ENCODE measurements around the gene ZNF581.

The ZNF581 gene

GRCh38 chr19:55640577-55641425 lies 2.6 kb upstream of the ZNF581 start, which contains the start of gene ZNF580:
Gene ZNF580, plus strand, starts transcription at chr19:55641002. Its CDS starts 1,507 bp downstream, at chr19:55642509.
- peak within 1 kb of the TSS; percentile 92 to 95 for H3K27ac ChIP-seq

GRCh38 chr19:55641426-55642152 lies 1.9 kb upstream of the ZNF581 start:
- no peak for TF ChIP-seq CTCF (IDR thresholded peaks at IDR 0.05)
- intact Hi-C loops (cut with DNase I; ENCODE audit: low total_unique reads): no loop called here
- Histone ChIP-seq H3K27me3 (no peaks in the 10 kb centered on the region), H3K4me1 (peaks cover 2 to 80% (median 59%) of the 10 kb centered on the region in 4 donors), H3K36me3 (peaks cover 0 to 21% (median 10%) of the 10 kb centered on the region in 3 donors), H3K27ac (peak overlapping the region; percentile 92 to 95), H3K9me3 (no peaks in the 10 kb centered on the region), H3K4me3 (peak overlapping the region; percentile 86 to 92)
- peak in 1 of 2 donors; percentile 29 for DNase-seq

More at GRCh38 chr19:55640577-55641425, 2.6 kb upstream of the ZNF581 start, which contains the start of gene ZNF580:
- peak in 1 of 2 donors; percentile 81 for DNase-seq
- Histone ChIP-seq H3K27me3 (no peaks in the 10 kb centered on the region), H3K9me3 (no peaks in the 10 kb centered on the region), H3K36me3 (peaks cover 0 to 19% (median 10%) of the 10 kb centered on the region in 3 donors), H3K4me3 (peak within 1 kb of the TSS; percentile 86 to 92), H3K4me1 (peaks cover 5 to 88% (median 66%) of the 10 kb centered on the region in 4 donors)
- intact Hi-C loops (cut with DNase I; ENCODE audit: low total_unique reads): no loop called here
- TF ChIP-seq CTCF (IDR thresholded peaks at IDR 0.05): no peak

- no peak for DNase-seq
- Histone ChIP-seq H3K27ac (peak overlapping the region; percentile 92 to 95), H3K4me3 (peak overlapping the region; percentile 86 to 92), H3K36me3 (peaks cover 0 to 21% (median 10%) of the 10 kb centered on the region in 3 donors), H3K4me1 (peaks cover 0 to 77% (median 56%) of the 10 kb centered on the region in 4 donors), H3K27me3 (no peaks in the 10 kb centered on the region), H3K9me3 (no peaks in the 10 kb centered on the region)
- no peak for TF ChIP-seq CTCF (IDR thresholded peaks at IDR 0.05)
- intact Hi-C loops (cut with DNase I; ENCODE audit: low total_unique reads): no loop called here
Measured at GRCh38 chr19:55642153-55643002, 1.1 kb upstream of the ZNF581 start.

GRCh38 chr19:55643887-55644176 lies 383 bp downstream of the ZNF581 start:
- TF ChIP-seq CTCF (IDR thresholded peaks at IDR 0.05): no peak
- intact Hi-C loops (cut with DNase I; ENCODE audit: low total_unique reads): no loop called here

More at GRCh38 chr19:55643887-55644176, 383 bp downstream of the ZNF581 start:
- peak overlapping the region; percentile 86 to 92 for H3K4me3 ChIP-seq
- H3K27me3 ChIP-seq: no peaks in the 10 kb centered on the region
- peaks cover 0 to 79% (median 56%) of the 10 kb centered on the region in 4 donors for H3K4me1 ChIP-seq
- peak overlapping the region; percentile 92 to 95 for H3K27ac ChIP-seq
- no peaks in the 10 kb centered on the region for H3K9me3 ChIP-seq
- peaks cover 0 to 15% (median 10%) of the 10 kb centered on the region in 3 donors for H3K36me3 ChIP-seq
- DNase-seq: no peak
